Tibial artery (tissue), 4 donors: Measurements from ENCODE around the gene ITPK1.

Experiments
- DNase-seq, 2 donors: peaks; one replicate each; pipeline ENCODE4 v3.0.0-alpha.2; 2019
- H3K27ac ChIP-seq, 2 donors: fragments of 200-600 bp; sonication (generic) in 1 of 2; 1 replicate in 1 of 2; 2 replicates in 1 of 2; pipeline ENCODE4 v1.5.1; 2018 to 2019; ENCODE audit warnings: mild to moderate bottlenecking in 1 of 2
- H3K27me3 ChIP-seq, 2 donors: fragments of 200-600 bp; sonication (generic) in 1 of 2; one replicate each; pipeline versions ENCODE4 v1.5.1 to v1.6.0; 2016 to 2019
- H3K36me3 ChIP-seq, 3 donors: fragments of 200-600 bp; sonication (generic) in 2 of 3; one replicate each; pipeline ENCODE4 v1.5.1; 2016 to 2019; ENCODE audit warnings: mild to moderate bottlenecking in 2 of 3
- H3K4me1 ChIP-seq, 4 donors: fragments of 200-600 bp; sonication (generic) in 2 of 4; 1 replicate in 3 of 4; 2 replicates in 1 of 4; pipeline ENCODE4 v1.5.1; 2016 to 2019
- H3K4me3 ChIP-seq, 2 donors: fragments of 200-600 bp; sonication (generic) in 1 of 2; 1 replicate in 1 of 2; 2 replicates in 1 of 2; pipeline ENCODE4 v1.5.1; 2018 to 2019; ENCODE audit warnings: mild to moderate bottlenecking in 2 of 2
- H3K9me3 ChIP-seq, 3 donors: fragments of 200-600 bp; sonication (generic) in 1 of 3; one replicate each; pipeline ENCODE4 v1.5.1; 2016 to 2019
- intact Hi-C: fragments of 100-400 bp; cut with DNase I; formaldehyde crosslinking; loops from one replicate; pipeline ENCODE4 v1.15.0; 2023; ENCODE audit warnings: low total_unique reads
- TF ChIP-seq, protein P1 (sequence below), 2 experiments: fragments of 200-600 bp in 1 of 2; fragments of 450-650 bp in 1 of 2; IDR thresholded peaks; one replicate each; pipeline ENCODE4 v1.5.1; 2017 to 2019; ENCODE audit warnings: antibody characterized with exemption in 2 of 2, mild to moderate bottlenecking in 1 of 2, moderate library complexity in 1 of 2

The ITPK1 gene

DNA sequence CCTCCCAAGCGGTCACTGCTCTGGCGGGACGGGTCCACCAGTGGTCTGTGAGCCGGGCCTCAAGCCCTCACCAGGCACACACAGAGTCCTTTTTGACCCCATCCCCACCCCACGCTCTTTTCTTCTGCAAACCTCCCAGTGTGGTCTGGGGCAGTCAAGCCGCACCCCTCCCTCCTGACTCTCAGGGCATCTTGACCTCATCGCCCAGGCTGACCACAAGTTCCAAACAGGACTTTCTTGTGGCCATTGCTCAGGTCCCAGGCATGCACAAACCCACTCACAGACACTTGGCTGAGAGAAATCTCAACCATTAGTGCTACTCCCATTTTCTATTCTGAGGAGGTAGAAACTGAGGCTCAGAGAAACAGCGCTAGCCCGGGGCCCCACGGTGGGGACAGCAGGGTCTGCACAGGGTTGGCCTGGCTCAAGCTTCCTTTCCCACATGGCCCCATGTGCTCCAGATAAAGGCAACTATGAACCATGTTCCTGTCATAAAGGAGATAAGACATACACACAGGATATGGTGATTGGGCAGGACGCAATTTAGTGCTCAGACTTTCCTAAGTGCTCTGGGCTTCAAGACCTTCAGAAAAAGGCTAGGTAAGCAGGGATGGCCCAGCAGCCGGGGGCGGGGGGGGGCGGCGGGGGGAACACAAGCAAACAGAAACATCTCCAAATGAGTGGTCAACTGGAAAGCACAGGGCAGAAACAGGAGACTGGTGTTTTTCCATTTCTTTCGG, 69.6 kb downstream of the ITPK1 start:
- no peaks in the 10 kb centered on the region for H3K27me3 ChIP-seq
- intact Hi-C loops, result loop anchor here (5.0 kb wide), 1 partner anchor 74 kb away; no protein-coding TSS in a partner anchor
- no peaks in the 10 kb centered on the region for H3K36me3 ChIP-seq
- H3K27ac ChIP-seq, result peak overlapping the region in 1 of 2 donors; percentile 23
- no peaks in the 10 kb centered on the region for H3K9me3 ChIP-seq
- TF ChIP-seq, protein P1, sequence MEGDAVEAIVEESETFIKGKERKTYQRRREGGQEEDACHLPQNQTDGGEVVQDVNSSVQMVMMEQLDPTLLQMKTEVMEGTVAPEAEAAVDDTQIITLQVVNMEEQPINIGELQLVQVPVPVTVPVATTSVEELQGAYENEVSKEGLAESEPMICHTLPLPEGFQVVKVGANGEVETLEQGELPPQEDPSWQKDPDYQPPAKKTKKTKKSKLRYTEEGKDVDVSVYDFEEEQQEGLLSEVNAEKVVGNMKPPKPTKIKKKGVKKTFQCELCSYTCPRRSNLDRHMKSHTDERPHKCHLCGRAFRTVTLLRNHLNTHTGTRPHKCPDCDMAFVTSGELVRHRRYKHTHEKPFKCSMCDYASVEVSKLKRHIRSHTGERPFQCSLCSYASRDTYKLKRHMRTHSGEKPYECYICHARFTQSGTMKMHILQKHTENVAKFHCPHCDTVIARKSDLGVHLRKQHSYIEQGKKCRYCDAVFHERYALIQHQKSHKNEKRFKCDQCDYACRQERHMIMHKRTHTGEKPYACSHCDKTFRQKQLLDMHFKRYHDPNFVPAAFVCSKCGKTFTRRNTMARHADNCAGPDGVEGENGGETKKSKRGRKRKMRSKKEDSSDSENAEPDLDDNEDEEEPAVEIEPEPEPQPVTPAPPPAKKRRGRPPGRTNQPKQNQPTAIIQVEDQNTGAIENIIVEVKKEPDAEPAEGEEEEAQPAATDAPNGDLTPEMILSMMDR (IDR thresholded peaks at IDR 0.05), result no peak
- H3K4me3 ChIP-seq, result no peak overlapping the region
- peaks cover 0 to 89% (median 51%) of the 10 kb centered on the region in 4 donors for H3K4me1 ChIP-seq
- DNase-seq, result no peak

DNA sequence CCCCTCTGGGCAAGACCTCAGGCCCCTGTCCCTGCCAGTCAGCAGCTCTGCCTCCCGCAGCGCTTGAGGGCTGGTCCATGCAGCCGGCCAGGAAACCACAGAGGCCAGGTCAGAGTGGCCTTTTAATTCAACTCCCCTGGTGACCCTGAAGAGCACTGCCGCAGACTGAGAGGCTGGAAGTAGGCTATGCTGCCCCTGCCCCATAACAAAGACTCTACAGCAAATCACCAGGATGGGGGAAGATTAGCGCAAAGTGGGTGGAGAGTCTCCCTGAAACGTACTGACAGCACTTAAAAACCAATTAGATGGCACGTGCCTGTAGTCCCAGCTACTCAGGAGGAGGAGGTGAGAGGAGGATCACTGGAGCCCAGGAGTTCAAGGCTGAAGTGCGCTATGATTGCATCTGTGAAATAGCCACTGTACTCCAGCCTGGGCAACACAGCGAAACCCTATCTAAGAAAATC, 70.5 kb downstream of the ITPK1 start:
- Histone ChIP-seq H3K4me1 (peaks cover 0 to 90% (median 54%) of the 10 kb centered on the region in 4 donors), H3K27ac (peak overlapping the region in 1 of 2 donors; percentile 80)

DNA sequence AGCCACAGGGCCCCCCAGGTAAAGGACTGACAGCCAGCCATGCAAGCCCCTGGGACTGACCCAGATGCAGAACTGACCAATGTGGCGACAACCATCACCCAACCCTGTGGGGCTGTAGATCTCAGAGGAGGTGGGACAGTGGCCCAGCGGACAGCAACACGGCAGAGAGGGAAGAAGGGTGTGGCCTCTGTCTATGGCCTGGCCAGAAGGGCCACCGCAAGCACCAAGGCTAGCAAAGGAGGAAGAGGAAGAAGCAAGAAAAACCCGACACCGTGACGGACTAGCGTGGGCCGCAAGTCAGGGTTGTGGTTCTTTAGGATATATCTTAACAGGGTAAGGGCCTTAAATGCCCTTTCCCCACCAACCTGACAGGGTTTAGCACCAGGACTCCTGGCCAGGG, 71.2 kb downstream of the ITPK1 start:
- Histone ChIP-seq H3K27ac (peak overlapping the region; percentile 80), H3K9me3 (no peaks in the 10 kb centered on the region), H3K36me3 (no peaks in the 10 kb centered on the region), H3K4me1 (peaks cover 0 to 90% (median 55%) of the 10 kb centered on the region in 4 donors), H3K4me3 (no peak overlapping the region), H3K27me3 (no peaks in the 10 kb centered on the region)
- no peak for DNase-seq
- intact Hi-C loops, result no loop called here
- TF ChIP-seq, protein P1 (IDR thresholded peaks at IDR 0.05), result no peak

More for the DNA sequence above, 70.5 kb downstream of the ITPK1 start:
- no peaks in the 10 kb centered on the region for H3K36me3 ChIP-seq
- no peaks in the 10 kb centered on the region for H3K27me3 ChIP-seq
- TF ChIP-seq, protein P1 (IDR thresholded peaks at IDR 0.05), result no peak
- no peak for DNase-seq
- no peak overlapping the region for H3K4me3 ChIP-seq
- intact Hi-C loops, result loop anchor here (5.0 kb wide), 1 partner anchor 73 kb away; no protein-coding TSS in a partner anchor
- H3K9me3 ChIP-seq, result no peaks in the 10 kb centered on the region

DNA sequence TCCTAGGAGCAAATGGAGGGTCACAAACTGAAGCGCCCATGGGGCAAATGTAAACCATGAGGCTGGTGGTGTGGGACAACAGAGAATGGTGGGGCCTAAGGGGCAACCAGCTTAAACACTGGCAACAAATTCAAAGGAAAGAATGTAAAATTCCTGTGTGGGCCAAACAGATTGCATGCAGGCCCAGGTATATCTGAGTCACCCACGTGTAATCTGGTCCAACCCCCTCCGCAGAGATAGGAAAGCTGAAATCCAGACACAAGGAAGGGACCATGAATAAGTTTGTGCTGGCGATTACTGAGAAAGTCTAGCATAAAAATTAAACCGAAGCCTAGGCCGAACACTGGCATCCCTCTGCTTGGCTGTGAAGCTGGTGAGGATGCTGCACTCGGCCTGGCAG, 71.6 kb downstream of the ITPK1 start:
- H3K4me1 ChIP-seq, result peaks cover 0 to 90% (median 57%) of the 10 kb centered on the region in 4 donors
- intact Hi-C loops, result no loop called here
- peak overlapping the region; percentile 80 for H3K27ac ChIP-seq
- no peak overlapping the region for H3K4me3 ChIP-seq
- no peaks in the 10 kb centered on the region for H3K27me3 ChIP-seq
- no peak for DNase-seq
- H3K9me3 ChIP-seq, result no peaks in the 10 kb centered on the region
- TF ChIP-seq, protein P1 (IDR thresholded peaks at IDR 0.05), result no peak
- H3K36me3 ChIP-seq, result no peaks in the 10 kb centered on the region

DNA sequence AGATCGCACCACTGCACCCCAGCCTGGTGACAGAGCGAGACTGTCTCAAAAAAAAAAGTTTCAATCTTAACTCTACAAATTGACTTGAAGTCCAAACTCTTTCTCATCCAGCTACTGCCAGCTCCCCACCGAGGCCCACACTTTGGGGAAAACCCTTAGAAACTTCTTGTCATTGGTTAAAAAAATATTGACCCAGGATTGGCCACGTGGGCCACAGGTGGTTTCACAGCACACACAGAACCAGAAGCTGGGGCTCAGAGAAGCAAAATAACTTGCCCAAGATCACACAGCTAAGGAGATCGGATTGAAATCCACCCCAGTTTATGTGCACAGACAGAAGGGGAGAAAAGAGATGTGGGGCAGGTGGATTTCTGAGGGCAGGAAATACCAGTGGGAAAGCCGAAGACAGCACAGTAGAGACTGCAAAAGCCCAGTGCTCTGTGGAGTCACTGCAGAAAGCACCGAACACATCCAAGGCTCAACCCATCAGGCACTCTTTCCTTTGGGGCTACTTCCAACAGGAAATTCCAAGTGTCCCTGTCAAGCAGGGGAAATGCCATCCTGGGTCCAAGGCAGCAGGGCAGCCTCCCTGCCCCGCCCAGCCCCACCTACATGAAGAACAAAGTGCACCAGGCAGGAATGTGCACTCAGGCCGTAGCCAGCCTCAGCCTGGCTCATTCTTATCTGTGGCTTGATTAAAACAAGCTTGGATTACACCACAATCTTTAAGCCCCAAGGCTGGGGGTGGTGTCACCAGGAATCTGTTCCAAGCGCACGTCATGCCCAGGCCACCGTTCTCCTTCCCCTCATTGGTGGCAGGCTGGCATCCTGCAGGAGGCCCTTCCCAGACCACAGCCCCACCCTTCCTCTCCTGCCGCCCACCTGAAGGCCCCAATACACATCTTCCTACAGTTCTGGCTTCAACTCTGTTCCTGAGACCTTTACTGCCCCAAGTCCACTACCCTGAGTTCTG, 72.5 kb downstream of the ITPK1 start:
- no peak overlapping the region for H3K4me3 ChIP-seq
- no peaks in the 10 kb centered on the region for H3K36me3 ChIP-seq
- H3K4me1 ChIP-seq, result peaks cover 0 to 94% (median 60%) of the 10 kb centered on the region in 4 donors
- peak overlapping the region; percentile 80 for H3K27ac ChIP-seq
- DNase-seq, result peak; percentile 57 to 80
- H3K9me3 ChIP-seq, result no peaks in the 10 kb centered on the region
- intact Hi-C loops, result no loop called here
- TF ChIP-seq, protein P1 (IDR thresholded peaks at IDR 0.05), result no peak
- no peaks in the 10 kb centered on the region for H3K27me3 ChIP-seq
